CD14-positive monocyte (primary cell): ENCODE data around the gene RSPH4A. TPM values are rescaled to one million over a fixed set of nuclear protein-coding genes. Genes with fewer than 3 reads are reported as not detected.

Source experiments
- DNase-seq, 3 donors: peaks; one replicate each; pipeline ENCODE4 v3.0.0-alpha.2; 2011 to 2022
- H2AFZ ChIP-seq: 2 replicates; pipeline ENCODE4 v1.6.0; 2012; ENCODE audit warnings: mild to moderate bottlenecking, low read depth, low read length, inconsistent platforms; ENCODE audit not compliant: insufficient read depth, poor library complexity, severe bottlenecking
- H3K27ac ChIP-seq, 2 donors: 1 replicate in 1 of 2; 2 replicates in 1 of 2; pipeline ENCODE4 v1.5.1; 2012 to 2013; ENCODE audit warnings: low read length in 2 of 2, control low read depth in 1 of 2, inconsistent platforms in 1 of 2, low read depth in 1 of 2, mild to moderate bottlenecking in 1 of 2
- H3K27me3 ChIP-seq, 2 donors: one replicate each; pipeline versions ENCODE4 v1.6.0 to v1.6.1; 2011 to 2013; ENCODE audit warnings: low read length in 2 of 2; ENCODE audit not compliant: control insufficient read depth in 2 of 2, insufficient read depth in 2 of 2
- H3K36me3 ChIP-seq, 2 donors: replicated peaks in 1 of 2; 1 replicate in 1 of 2; 2 replicates in 1 of 2; pipeline versions ENCODE4 v1.5.1 to v1.6.1; 2012 to 2013; ENCODE audit warnings: low read length in 2 of 2, control low read depth in 1 of 2, inconsistent platforms in 1 of 2, mild to moderate bottlenecking in 1 of 2; ENCODE audit not compliant: insufficient read depth in 2 of 2, control insufficient read depth in 1 of 2
- H3K4me1 ChIP-seq, 2 donors: 1 replicate in 1 of 2; 2 replicates in 1 of 2; pipeline versions ENCODE4 v1.5.1 to v1.6.1; 2012 to 2013; ENCODE audit warnings: low read length in 2 of 2, control low read depth in 1 of 2, inconsistent platforms in 1 of 2, mild to moderate bottlenecking in 1 of 2, moderate library complexity in 1 of 2; ENCODE audit not compliant: insufficient read depth in 2 of 2, control insufficient read depth in 1 of 2
- H3K4me2 ChIP-seq: replicated peaks from 2 replicates; pipeline ENCODE3; 2012; ENCODE audit warnings: low read length, moderate library complexity, mild to moderate bottlenecking; ENCODE audit not compliant: poor library complexity, severe bottlenecking; ENCODE audit errors: extremely low read depth
- H3K4me3 ChIP-seq, 3 experiments: fragments of 200-600 bp in 1 of 3; sonication (generic) in 1 of 3; replicated peaks in 1 of 3; 1 replicate in 2 of 3; 2 replicates in 1 of 3; pipeline ENCODE4 v1.5.1; 2011 to 2013; ENCODE audit warnings: low read length in 3 of 3, mild to moderate bottlenecking in 3 of 3, control low read depth in 2 of 3, low read depth in 2 of 3, inconsistent platforms in 1 of 3, moderate library complexity in 1 of 3
- H3K79me2 ChIP-seq: 2 replicates; pipeline ENCODE4 v1.6.0; 2012; ENCODE audit warnings: mild to moderate bottlenecking, control low read depth, inconsistent platforms, low read length, moderate library complexity; ENCODE audit not compliant: insufficient read depth
- H3K9ac ChIP-seq: 2 replicates; pipeline ENCODE4 v1.6.0; 2017; ENCODE audit warnings: low read length, mild to moderate bottlenecking; ENCODE audit not compliant: insufficient read depth, poor library complexity, severe bottlenecking
- H3K9me3 ChIP-seq, 2 donors: replicated peaks in 1 of 2; 1 replicate in 1 of 2; 2 replicates in 1 of 2; pipeline versions ENCODE4 v1.5.1 to v1.6.1; 2012 to 2013; ENCODE audit warnings: low read length in 2 of 2, control low read depth in 1 of 2; ENCODE audit not compliant: control insufficient read depth in 1 of 2, insufficient read depth in 1 of 2
- H4K20me1 ChIP-seq: 2 replicates; pipeline ENCODE4 v1.6.0; 2012; ENCODE audit warnings: mild to moderate bottlenecking, low read length, control low read depth, moderate library complexity; ENCODE audit not compliant: insufficient read depth
- H3K27ac Mint-ChIP-seq, 7 donors: one replicate each; pipeline ENCODE4 v1.8.0; 2020; ENCODE audit warnings: mild to moderate bottlenecking in 7 of 7, mixed read lengths in 7 of 7, moderate library complexity in 6 of 7, inconsistent platforms in 2 of 7
- H3K27me3 Mint-ChIP-seq, 3 donors: one replicate each; pipeline ENCODE4 v1.8.0; 2021 to 2022; ENCODE audit warnings: low read depth in 3 of 3, mild to moderate bottlenecking in 3 of 3, mixed read lengths in 3 of 3, moderate library complexity in 3 of 3, inconsistent platforms in 1 of 3
- H3K36me3 Mint-ChIP-seq, 2 donors: one replicate each; pipeline ENCODE4 v1.8.0; 2020; ENCODE audit warnings: mixed read lengths in 2 of 2, inconsistent platforms in 1 of 2, mild to moderate bottlenecking in 1 of 2
- H3K4me1 Mint-ChIP-seq: one replicate; pipeline ENCODE4 v1.8.0; 2020; ENCODE audit warnings: mild to moderate bottlenecking, mixed read lengths
- H3K4me3 Mint-ChIP-seq, 2 donors: one replicate each; pipeline ENCODE4 v1.8.0; 2020; ENCODE audit warnings: mild to moderate bottlenecking in 2 of 2, mixed read lengths in 2 of 2, moderate library complexity in 1 of 2
- H3K9me3 Mint-ChIP-seq, 7 donors: one replicate each; pipeline ENCODE4 v1.8.0; 2020 to 2022; ENCODE audit warnings: mixed read lengths in 7 of 7, mild to moderate bottlenecking in 6 of 7, moderate library complexity in 6 of 7, inconsistent platforms in 2 of 7
- CTCF ChIP-seq: fragments of 200-600 bp; IDR thresholded peaks from one replicate; pipeline ENCODE4 v1.8.0; 2022; ENCODE audit warnings: antibody characterized with exemption, mild to moderate bottlenecking
- WGBS: methylation state at CpG from one replicate; pipeline ENCODE4 v1.1.5; 2013; ENCODE audit warnings: missing lambda C conversion rate; ENCODE audit not compliant: insufficient coverage; 5-methylcytosine and 5-hydroxymethylcytosine counted together
- intact Hi-C, 2 donors: fragments of 100-400 bp; cut with micrococcal nuclease; formaldehyde crosslinking; loops; one replicate each; pipeline versions ENCODE4 v1.15.0 to v1.15.1; 2023
- polyA plus RNA-seq, 3 donors: library from polyadenylated mRNA; depleted of rRNA in 1 of 3; unstranded in 2 of 3; stranded (reverse) in 1 of 3; fragments of 300-500 nt in 2 of 3; fragments of >200 nt in 1 of 3; fragmentation: Illumina TruSeq in 2 of 3; gene quantifications; 1 replicate in 2 of 3; 2 replicates in 1 of 3; pipeline ENCODE4 v1.2.3, GENCODE V29; 2012 to 2021

The RSPH4A gene
- polyA plus RNA-seq, 3 donors = 0.15 TPM; not detected in 2

- DNase-seq = no peak
- Mint-ChIP-seq H3K27ac (no peak overlapping the region), H3K27me3 (no peaks in the 10 kb centered on the region), H3K4me1 (peaks cover 33% of the 10 kb centered on the region), H3K4me3 (no peak overlapping the region), H3K9me3 (peaks cover 0 to 2% (median 0%) of the 10 kb centered on the region in 7 donors), H3K36me3 (peaks cover 34 to 43% of the 10 kb centered on the region in 2 donors)
- Histone ChIP-seq H4K20me1 (peaks cover 14% of the 10 kb centered on the region), H3K27me3 (no peaks in the 10 kb centered on the region), H3K9ac (no peak overlapping the region), H3K79me2 (peaks cover 92% of the 10 kb centered on the region), H3K36me3 (peaks cover 22 to 53% of the 10 kb centered on the region in 2 donors), H3K4me3 (no peak overlapping the region), H3K27ac (no peak overlapping the region), H2AFZ (no peak overlapping the region), H3K9me3 (no peaks in the 10 kb centered on the region), H3K4me1 (peaks cover 19 to 22% of the 10 kb centered on the region in 2 donors), H3K4me2 (no peak overlapping the region)
- no peak for TF ChIP-seq CTCF
- intact Hi-C loops = no loop called here
- WGBS = no CpG with 5 or more reads among the region's 2 CpGs
Observed at GRCh38 chr6:116575227-116575626, 41.1 kb upstream of the RSPH4A start.

- intact Hi-C loops = no loop called here
- no peak for TF ChIP-seq CTCF
- 100% methylated on average over 1 of the region's 5 CpGs for WGBS
- Mint-ChIP-seq H3K4me3 (no peak overlapping the region), H3K27me3 (no peaks in the 10 kb centered on the region), H3K9me3 (peaks cover 0 to 2% (median 0%) of the 10 kb centered on the region in 7 donors), H3K36me3 (peaks cover 46 to 53% of the 10 kb centered on the region in 2 donors), H3K4me1 (peaks cover 17% of the 10 kb centered on the region), H3K27ac (no peak overlapping the region)
- peaks cover 14% of the 10 kb centered on the region for H4K20me1 ChIP-seq
- no peak for DNase-seq
- H3K9ac ChIP-seq = no peak overlapping the region
- peaks cover 75% of the 10 kb centered on the region for H3K79me2 ChIP-seq
- no peak overlapping the region for H3K4me3 ChIP-seq
- no peak overlapping the region for H3K27ac ChIP-seq
- peaks cover 5 to 8% of the 10 kb centered on the region in 2 donors for H3K4me1 ChIP-seq
- H3K27me3 ChIP-seq = no peaks in the 10 kb centered on the region
- H3K36me3 ChIP-seq = peaks cover 38 to 69% of the 10 kb centered on the region in 2 donors
- H3K9me3 ChIP-seq = no peaks in the 10 kb centered on the region
- no peak overlapping the region for H2AFZ ChIP-seq
- H3K4me2 ChIP-seq = no peak overlapping the region
Observed at GRCh38 chr6:116577486-116577885, 38.8 kb upstream of the RSPH4A start.
